ENCODE measurements around the gene RNU5D-1.

GRCh38 chr1:44777969-44778635 lies 47.1 kb upstream of the RNU5D-1 start:
- TF ChIP-seq ETV6 (CRISPR knock-in tag; conservative IDR thresholded peaks at IDR 0.05), result no peak
- TF ChIP-seq CREB1 (IDR thresholded peaks at IDR 0.05), result no peak
- no peak for TF ChIP-seq CREB1 (CRISPR knock-in tag; IDR thresholded peaks at IDR 0.05)
- TF ChIP-seq POLR2AphosphoS5 (IDR thresholded peaks at IDR 0.05; ENCODE audit: low read depth, low read length), result no peak
- TF ChIP-seq CHD4 (IDR thresholded peaks at IDR 0.05; ENCODE audit: borderline replicate concordance, low read length), result no peak
- TF ChIP-seq, protein P1, sequence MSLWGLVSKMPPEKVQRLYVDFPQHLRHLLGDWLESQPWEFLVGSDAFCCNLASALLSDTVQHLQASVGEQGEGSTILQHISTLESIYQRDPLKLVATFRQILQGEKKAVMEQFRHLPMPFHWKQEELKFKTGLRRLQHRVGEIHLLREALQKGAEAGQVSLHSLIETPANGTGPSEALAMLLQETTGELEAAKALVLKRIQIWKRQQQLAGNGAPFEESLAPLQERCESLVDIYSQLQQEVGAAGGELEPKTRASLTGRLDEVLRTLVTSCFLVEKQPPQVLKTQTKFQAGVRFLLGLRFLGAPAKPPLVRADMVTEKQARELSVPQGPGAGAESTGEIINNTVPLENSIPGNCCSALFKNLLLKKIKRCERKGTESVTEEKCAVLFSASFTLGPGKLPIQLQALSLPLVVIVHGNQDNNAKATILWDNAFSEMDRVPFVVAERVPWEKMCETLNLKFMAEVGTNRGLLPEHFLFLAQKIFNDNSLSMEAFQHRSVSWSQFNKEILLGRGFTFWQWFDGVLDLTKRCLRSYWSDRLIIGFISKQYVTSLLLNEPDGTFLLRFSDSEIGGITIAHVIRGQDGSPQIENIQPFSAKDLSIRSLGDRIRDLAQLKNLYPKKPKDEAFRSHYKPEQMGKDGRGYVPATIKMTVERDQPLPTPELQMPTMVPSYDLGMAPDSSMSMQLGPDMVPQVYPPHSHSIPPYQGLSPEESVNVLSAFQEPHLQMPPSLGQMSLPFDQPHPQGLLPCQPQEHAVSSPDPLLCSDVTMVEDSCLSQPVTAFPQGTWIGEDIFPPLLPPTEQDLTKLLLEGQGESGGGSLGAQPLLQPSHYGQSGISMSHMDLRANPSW (CRISPR knock-in tag; IDR thresholded peaks at IDR 0.05; ENCODE audit: borderline replicate concordance), result no peak
- TF ChIP-seq HOXA7 (CRISPR knock-in tag; IDR thresholded peaks at IDR 0.05), result no peak
- TF ChIP-seq NBN (conservative IDR thresholded peaks at IDR 0.05), result no peak
- TF ChIP-seq POLR2A (IDR thresholded peaks at IDR 0.05; ENCODE audit: insufficient read depth in 1 of 2, low read depth in 2 of 2, low read length in 2 of 2), result no peak; a peak in 1 of 4 replicates
- TF ChIP-seq FOXM1 (CRISPR knock-in tag; IDR thresholded peaks at IDR 0.05), result no peak
- TF ChIP-seq RAD21 (CRISPR knock-in tag; IDR thresholded peaks at IDR 0.05), result no peak
- no peak for TF ChIP-seq HDAC6 (IDR thresholded peaks at IDR 0.05; ENCODE audit: low read depth, low read length)
- TF ChIP-seq RFXANK (CRISPR knock-in tag; IDR thresholded peaks at IDR 0.05), result no peak

Data from HepG2 (cell line).